K562 (cell line): ENCODE data around the gene LIX1L. TPM values are rescaled to one million over a fixed set of nuclear protein-coding genes. Genes with fewer than 3 reads are reported as not detected.

ENCODE experiments used
- ATAC-seq: fragments of 200-7000 bp; cut with Tn5 transposase; 3 replicates; pipeline ENCODE4 v1.9.1; 2020; ENCODE audit warnings: moderate library complexity
- BruUV-seq: library from RNA; stranded (reverse); fragments of 400-500 nt; replicated peaks from 2 replicates; lab custom pipeline; 2021; lab: Mats Ljungman, UMichigan
- CTCF ChIA-PET: fragments of 300-600 bp; formaldehyde crosslinking; extraction: SDS; loops from one replicate; lab custom pipeline; 2021; ENCODE audit warnings: low intra/inter-chr PET ratio; lab: Yijun Ruan, JAX
- POLR2A ChIA-PET: fragments of 300-600, 350-650 bp; sonication (Branson Sonifier 250); formaldehyde crosslinking; extraction: SDS; loops from one replicate; lab custom pipeline; 2021; ENCODE audit warnings: antibody characterized with exemption, inconsistent platforms; lab: Yijun Ruan, JAX
- DNase-seq, 4 experiments: peaks; one replicate each; pipeline versions ENCODE4 v3.0.0 to v3.0.0-alpha.2; 2011 to 2018; ENCODE audit warnings: low spot score in 3 of 4, mixed read lengths in 3 of 4; ENCODE audit errors: extremely low read depth in 1 of 4
- FAIRE-seq: peaks from 2 replicates; lab custom pipeline; 2011; peaks lifted over from hg19 to GRCh38; lab: Jason Lieb, UNC
- H2AFZ ChIP-seq: 2 replicates; pipeline ENCODE4 v1.6.0; 2011; ENCODE audit warnings: low read depth, low read length, control low read depth, inconsistent platforms
- H3K27ac ChIP-seq: fragments of 200-600 bp; 3 replicates; pipeline ENCODE4 v1.8.0; 2011; ENCODE audit warnings: low read depth, mild to moderate bottlenecking, control low read depth, inconsistent platforms, low read length, moderate library complexity, mixed read lengths; ENCODE audit errors: extremely low read depth
- H3K27me3 ChIP-seq, 2 experiments: fragments of 300-600 bp in 1 of 2; 2 replicates in 1 of 2; 3 replicates in 1 of 2; pipeline versions ENCODE4 v1.6.0 to v1.8.0; 2011; ENCODE audit warnings: inconsistent platforms in 2 of 2, low read length in 2 of 2, mild to moderate bottlenecking in 1 of 2, mixed read lengths in 1 of 2, moderate library complexity in 1 of 2; ENCODE audit not compliant: control insufficient read depth in 2 of 2, insufficient read depth in 2 of 2
- H3K36me3 ChIP-seq: fragments of 300-600 bp; 3 replicates; pipeline ENCODE4 v1.8.0; 2011; ENCODE audit warnings: mild to moderate bottlenecking, low read length, inconsistent platforms; ENCODE audit not compliant: control insufficient read depth, insufficient read depth
- H3K4me1 ChIP-seq, 2 experiments: fragments of 200-600 bp in 1 of 2; replicated peaks in 1 of 2; 2 replicates in 1 of 2; 3 replicates in 1 of 2; pipeline versions ENCODE4 v1.5.1 to v1.8.0; 2011; ENCODE audit warnings: inconsistent platforms in 2 of 2, low read length in 2 of 2, mild to moderate bottlenecking in 1 of 2, mixed read lengths in 1 of 2, moderate library complexity in 1 of 2; ENCODE audit not compliant: control insufficient read depth in 2 of 2, insufficient read depth in 2 of 2
- H3K4me2 ChIP-seq: 2 replicates; pipeline ENCODE4 v1.6.1; 2011; ENCODE audit warnings: low read length, control low read depth, inconsistent platforms, mixed read lengths; ENCODE audit not compliant: insufficient read depth
- H3K4me3 ChIP-seq: fragments of 200-600 bp; sonication (generic), shearing (Covaris generic); 2 replicates; pipeline ENCODE4 v1.5.1; 2016; ENCODE audit warnings: control low read depth, inconsistent platforms
- H3K79me2 ChIP-seq: fragments of 200-600 bp; 3 replicates; pipeline ENCODE4 v1.8.0; 2011; ENCODE audit warnings: low read length, inconsistent platforms; ENCODE audit not compliant: control insufficient read depth, insufficient read depth
- H3K9ac ChIP-seq, 2 experiments: 2 replicates each; pipeline versions ENCODE4 v1.6.0 to v1.6.1; 2011; ENCODE audit warnings: low read depth in 2 of 2, low read length in 2 of 2, control low read depth in 1 of 2, inconsistent platforms in 1 of 2, mild to moderate bottlenecking in 1 of 2, mixed read lengths in 1 of 2; ENCODE audit not compliant: insufficient read depth in 1 of 2
- H3K9me1 ChIP-seq: one replicate; pipeline ENCODE4 v1.6.0; 2011; ENCODE audit warnings: inconsistent platforms, mild to moderate bottlenecking, low read length, moderate library complexity; ENCODE audit not compliant: control insufficient read depth, insufficient read depth
- H3K9me3 ChIP-seq: replicated peaks from 2 replicates; pipeline ENCODE4 v1.5.1; 2011; ENCODE audit warnings: low read depth, low read length, inconsistent platforms; ENCODE audit not compliant: control insufficient read depth, insufficient read depth
- H4K20me1 ChIP-seq: replicated peaks from 2 replicates; pipeline ENCODE4 v1.6.1; 2011; ENCODE audit warnings: low read length, inconsistent platforms, mixed read lengths; ENCODE audit not compliant: control insufficient read depth, insufficient read depth
- CREBBP ChIP-seq: IDR thresholded peaks from one replicate; pipeline ENCODE4 v1.6.1; 2012; ENCODE audit warnings: low read depth, mild to moderate bottlenecking, control low read depth, inconsistent platforms, low read length
- DPF2 ChIP-seq: fragments of 450-650 bp; IDR thresholded peaks from 2 replicates; pipeline ENCODE4 v1.6.1; 2016
- EGR1 ChIP-seq: fragments of 450-650 bp; conservative IDR thresholded peaks from 2 replicates; pipeline ENCODE4 v1.6.1; 2017; ENCODE audit warnings: mild to moderate bottlenecking
- NFE2 ChIP-seq: IDR thresholded peaks from 2 replicates; pipeline ENCODE4 v1.6.1; 2014; ENCODE audit warnings: antibody characterized with exemption, low read depth
- TRIM28 ChIP-seq: fragments of 450-650 bp; IDR thresholded peaks from 2 replicates; pipeline ENCODE4 v1.6.1; 2017
- ZBTB33 ChIP-seq: sonication (generic); formaldehyde crosslinking; IDR thresholded peaks from 2 replicates; pipeline ENCODE4 v1.8.1; 2023; ENCODE audit warnings: mild to moderate bottlenecking, missing genetic modification reagents
- ZNF384 ChIP-seq: IDR thresholded peaks from 2 replicates; pipeline ENCODE4 v1.6.1; 2012; ENCODE audit warnings: low read depth, low read length, improper control_type of control experiment
- WGBS: fragments of 100-300 bp; shearing (Covaris generic); methylation state at CpG from one replicate; pipeline ENCODE4 v1.1.6; 2016; ENCODE audit warnings: low coverage, mixed read lengths; ENCODE audit not compliant: insufficient coverage; ENCODE audit errors: missing lambda C conversion rate; 5-methylcytosine and 5-hydroxymethylcytosine counted together
- in situ Hi-C: fragments of 300-500 bp; cut with MboI; formaldehyde crosslinking; loops from 4 replicates; pipeline ENCODE4 v1.15.0; 2018; ENCODE audit warnings: inconsistent platforms, mixed read lengths
- intact Hi-C: fragments of 100-400 bp; cut with micrococcal nuclease; formaldehyde crosslinking; loops from 2 replicates; pipeline ENCODE4 v1.14.2; 2022
- polyA plus RNA-seq, 8 experiments: library from polyadenylated mRNA; depleted of rRNA in 4 of 8; stranded (reverse) in 5 of 8; unstranded in 3 of 8; fragments of >200 nt; fragmentation: Nextera tagmentation in 2 of 8; fragmentation: Illumina TruSeq in 1 of 8; extraction: Ambion mirVana in 2 of 8; extraction: Trizol in 1 of 8; gene quantifications; 2 replicates each; pipeline versions ENCODE4 v1.2.1 to v1.2.3, GENCODE V29; 2011 to 2014; ENCODE audit warnings: inconsistent platforms in 1 of 8, missing spikeins in 1 of 8
- total RNA-seq, 7 experiments: library from RNA; depleted of rRNA in 6 of 7; stranded (reverse); fragments of >200 nt in 6 of 7; fragmentation: Illumina TruSeq in 2 of 7; extraction: Trizol in 2 of 7; gene quantifications; 2 replicates each; pipeline versions ENCODE4 v1.2.1 to v1.2.3, GENCODE V29; 2011 to 2021; ENCODE audit warnings: low replicate concordance in 1 of 7
- TF ChIP-seq, protein P1 (sequence below): fragments of 250-450 bp; sonication (Bioruptor Pico); IDR thresholded peaks from 2 replicates; pipeline ENCODE4 v1.5.0; 2021; ENCODE audit warnings: mild to moderate bottlenecking, moderate library complexity

Gene LIX1L
- total and polyA plus RNA-seq, 9 of the 15 experiments (the other 6 are each of a cell fraction or from before 2014, with no cell fraction given): 4.6 to 26.5 (median 12.5) TPM

DNA sequence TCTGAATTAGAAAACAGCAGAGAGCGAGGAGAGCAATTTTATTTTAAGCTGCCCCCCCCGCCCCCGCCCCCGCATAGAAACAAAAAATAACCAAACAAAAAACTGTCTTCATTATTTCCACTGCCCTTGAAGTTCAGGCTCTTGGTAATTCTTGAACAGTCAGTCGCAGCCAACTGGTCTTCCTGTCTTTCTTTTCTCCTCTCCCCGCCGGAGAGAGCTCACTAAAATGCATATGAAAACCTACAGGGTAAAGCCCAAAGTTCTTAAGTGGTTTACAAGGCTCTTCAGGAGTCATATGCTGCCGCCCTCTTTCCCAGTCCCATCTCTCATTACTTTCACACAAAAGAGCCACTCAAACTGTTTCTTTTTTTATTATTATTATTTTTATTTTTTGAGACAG is 71.0 kb downstream of the LIX1L start:
- Histone ChIP-seq H3K4me1 (peaks cover 13 to 17% of the 10 kb centered on the region in 2 experiments), H3K27me3 (peaks cover 7 to 10% of the 10 kb centered on the region in 2 experiments; a peak in 4 of 5 replicates), H3K9me1 (no peaks in the 10 kb centered on the region), H3K27ac (no peak overlapping the region), H3K9ac (no peak overlapping the region), H4K20me1 (no peaks in the 10 kb centered on the region), H3K4me2 (no peak overlapping the region), H3K9me3 (no peaks in the 10 kb centered on the region), H3K79me2 (no peaks in the 10 kb centered on the region), H2AFZ (peak overlapping the region; percentile 30; the same call in 1 of the 2 replicates), H3K4me3 (no peak overlapping the region), H3K36me3 (no peaks in the 10 kb centered on the region)
- BruUV-seq: no TSS peak
- intact Hi-C loops (no loop called here), in situ Hi-C loops (no loop called here)
- ATAC-seq (no peak), DNase-seq (no peak), FAIRE-seq (no peak)
- ChIA-PET CTCF (no interaction called here), POLR2A (interaction anchor here (1.1 kb wide), 1 partner anchor 11 kb away, joined by 4 read pairs; no protein-coding TSS in a partner anchor)
- WGBS: 73% methylated on average over 7 of the region's 8 CpGs
- peak; percentile 17; the same call in 1 of the 2 replicates for TF ChIP-seq EGR1
- TF ChIP-seq NFE2: no peak

- BruUV-seq: no TSS peak
- H3K27me3 ChIP-seq: peaks cover 7 to 10% of the 10 kb centered on the region in 2 experiments; a peak in 4 of 5 replicates
- H3K36me3 ChIP-seq: no peaks in the 10 kb centered on the region
- DNase-seq: peak in 1 of 4 experiments; percentile 34
- ChIA-PET POLR2A (interaction anchor here (1.1 to 1.2 kb wide), 3 partner anchors 41 to 102 kb away, joined by 3 to 4 read pairs (median 3); partner anchors contain the start of gene RBM8A), CTCF (no interaction called here)
- peak; percentile 68 for FAIRE-seq
- H3K9ac ChIP-seq: peak overlapping the region in 1 of 2 experiments; percentile 68; a peak in 1 of 4 replicates
- intact Hi-C loops (no loop called here), in situ Hi-C loops (no loop called here)
- H3K9me1 ChIP-seq: no peaks in the 10 kb centered on the region
- H2AFZ ChIP-seq: peak overlapping the region; percentile 90
- peaks cover 9 to 14% of the 10 kb centered on the region in 2 experiments; a peak in 4 of 5 replicates for H3K4me1 ChIP-seq
- H3K27ac ChIP-seq: no peak overlapping the region
- H3K4me2 ChIP-seq: peak overlapping the region; percentile 72
- peak overlapping the region; percentile 56 for H3K4me3 ChIP-seq
- H4K20me1 ChIP-seq: no peaks in the 10 kb centered on the region
- H3K79me2 ChIP-seq: no peaks in the 10 kb centered on the region
- peak; percentile 29; the same call in 1 of the 2 replicates for TF ChIP-seq DPF2
- TF ChIP-seq ZBTB33: peak; percentile 93
- TF ChIP-seq TRIM28: peak; percentile 25; the same call in 1 of the 2 replicates
- TF ChIP-seq, protein P1, sequence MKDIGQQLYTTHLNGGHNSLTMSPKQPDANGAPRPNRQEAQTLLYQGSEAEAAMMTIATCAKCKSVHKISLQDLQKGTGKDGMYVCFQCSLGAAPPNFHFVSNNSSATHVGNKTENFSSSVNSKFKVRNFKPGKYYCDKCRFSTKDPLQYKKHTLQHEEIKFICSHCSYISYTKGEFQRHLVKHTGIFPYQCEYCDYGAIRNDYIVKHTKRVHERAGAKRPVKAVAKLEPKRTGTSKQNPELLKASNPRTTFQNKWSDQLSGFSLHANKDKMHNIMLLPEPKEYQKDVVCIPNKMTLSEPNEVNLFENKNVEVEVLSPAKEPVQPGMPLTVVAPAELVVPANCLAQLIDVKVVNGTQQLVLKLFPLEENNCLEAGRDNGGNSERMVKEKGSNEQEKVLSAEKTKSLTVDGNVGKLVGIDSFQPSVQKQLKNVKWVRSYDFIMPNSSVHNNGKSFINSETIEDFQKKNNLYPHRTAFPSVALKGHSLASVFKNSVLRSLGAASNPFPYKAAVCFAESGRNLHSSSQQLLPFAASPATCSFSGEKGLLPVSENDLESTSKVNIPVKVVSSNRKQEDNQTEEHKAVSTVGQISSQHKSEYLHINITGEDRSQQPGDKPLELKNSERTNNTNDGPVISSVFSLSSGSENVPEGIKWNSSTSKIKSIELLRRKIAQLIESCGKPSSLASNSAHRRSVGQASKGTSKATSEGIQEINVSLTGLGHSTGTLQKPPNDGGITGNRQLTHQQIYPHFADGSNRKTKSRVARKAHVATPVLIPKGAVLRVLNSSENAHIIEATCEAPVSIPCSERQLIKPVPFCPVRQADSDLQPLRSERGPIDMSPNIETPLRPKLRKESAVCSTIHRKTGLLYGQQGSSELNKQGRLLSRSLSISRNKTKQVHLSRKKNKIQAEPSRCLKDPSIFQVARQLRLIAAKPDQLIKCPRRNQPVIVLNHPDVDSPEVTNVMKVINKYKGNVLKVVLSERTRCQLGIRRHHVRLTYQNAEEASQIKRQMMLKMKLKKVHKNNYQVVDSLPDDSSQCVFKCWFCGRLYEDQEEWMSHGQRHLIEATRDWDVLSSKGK (CRISPR knock-in tag): no peak
- 0 out of 2 replicates have a peak, but pooled peaks have one; percentile 32 for TF ChIP-seq ZNF384
- TF ChIP-seq CREBBP: no peak
- H3K9me3 ChIP-seq: no peaks in the 10 kb centered on the region
- 38% methylated on average over 11 of the region's 11 CpGs for WGBS
- ATAC-seq: peak; percentile 54
These were observed 71.4 kb downstream of the LIX1L start for GRCh38 chr1:145886390-145886789.
